ENCODE measurements around the gene ZMIZ1.

Gene ZMIZ1

GRCh38 chr10:79186486-79187120 is 117.8 kb downstream of the ZMIZ1 start:
- DNase-seq (ENCODE audit: low spot score): no peak

DNA sequence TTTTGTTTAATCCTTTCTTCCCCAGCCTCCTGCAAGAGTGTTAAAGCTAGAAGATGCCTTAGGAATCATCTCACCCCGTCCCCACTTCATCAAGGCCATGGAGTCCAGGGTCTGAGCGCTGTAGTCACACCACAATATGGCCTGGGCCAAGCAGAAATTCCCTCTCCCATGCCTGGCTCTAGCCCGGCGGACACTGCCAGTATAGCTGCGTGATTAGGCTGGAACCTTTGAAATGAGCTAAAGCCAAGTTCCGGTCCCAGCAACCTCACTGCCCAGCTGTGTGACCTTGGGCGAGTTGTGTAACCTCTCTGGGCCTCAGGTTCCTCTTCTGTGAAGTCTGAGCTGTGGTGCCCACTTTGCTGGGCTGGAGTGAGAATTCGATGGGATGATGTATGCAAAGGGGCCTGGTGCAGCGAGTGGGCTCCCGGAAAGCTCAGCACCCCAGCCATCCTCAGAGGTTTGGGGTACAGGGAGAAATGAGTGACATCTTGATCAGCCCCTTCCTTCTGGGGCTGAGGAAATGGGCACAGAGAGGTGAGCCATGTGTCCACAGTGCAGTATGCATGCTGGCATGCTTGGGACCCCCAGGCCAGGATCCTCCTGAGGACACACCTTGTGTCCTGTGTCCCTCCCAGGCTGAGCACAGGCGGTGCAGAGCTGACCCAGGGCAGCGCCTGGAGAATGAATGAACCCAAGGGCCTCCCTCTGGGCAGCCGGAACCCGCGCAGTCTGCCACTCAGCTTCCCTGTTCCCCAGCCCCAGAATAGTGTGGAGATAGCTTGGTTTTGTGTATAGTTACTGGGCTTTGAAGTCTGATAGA is 118.6 kb downstream of the ZMIZ1 start:
- no peak for DNase-seq (ENCODE audit: low spot score)

GRCh38 chr10:79188154-79188965 is 119.6 kb downstream of the ZMIZ1 start:
- no peak for DNase-seq (ENCODE audit: low spot score)

GRCh38 chr10:79189181-79189580 is 120.4 kb downstream of the ZMIZ1 start:
- no peak for DNase-seq (ENCODE audit: low spot score)

DNA sequence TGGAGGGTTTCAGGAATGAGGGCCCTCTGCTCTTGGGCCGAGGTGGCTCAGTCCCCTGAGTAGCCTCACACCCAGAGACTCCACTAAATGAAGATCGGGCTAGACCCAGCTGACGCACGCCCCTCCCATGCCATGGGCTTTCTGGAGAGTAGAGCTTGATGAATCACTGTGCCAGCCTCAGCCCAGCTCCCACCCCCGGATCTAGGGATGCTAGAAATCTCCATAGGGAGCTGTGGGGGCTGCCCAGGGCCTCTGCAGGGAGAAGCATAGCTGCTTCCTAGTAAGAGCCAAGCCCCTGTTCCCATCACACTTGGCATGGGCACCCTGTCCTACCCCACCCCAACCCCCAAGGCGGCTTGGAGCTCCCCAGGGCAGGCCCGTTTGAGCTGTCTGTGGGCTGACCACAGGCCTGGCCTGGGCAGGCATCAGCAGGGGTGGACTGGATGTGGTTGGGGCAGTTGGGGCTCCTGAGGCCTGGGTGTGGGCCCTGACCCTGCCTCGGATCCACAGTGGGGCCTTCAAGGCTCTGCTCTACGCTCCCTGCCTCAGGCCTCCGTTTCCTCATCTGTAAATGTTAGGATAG is 121.2 kb downstream of the ZMIZ1 start:
- DNase-seq (ENCODE audit: low spot score): no peak

- no peak for DNase-seq (ENCODE audit: low spot score)
Measured at GRCh38 chr10:79190740-79191261, 122.0 kb downstream of the ZMIZ1 start.

- DNase-seq (ENCODE audit: low spot score): no peak
Measured at GRCh38 chr10:79191951-79192676, 123.3 kb downstream of the ZMIZ1 start.

DNA sequence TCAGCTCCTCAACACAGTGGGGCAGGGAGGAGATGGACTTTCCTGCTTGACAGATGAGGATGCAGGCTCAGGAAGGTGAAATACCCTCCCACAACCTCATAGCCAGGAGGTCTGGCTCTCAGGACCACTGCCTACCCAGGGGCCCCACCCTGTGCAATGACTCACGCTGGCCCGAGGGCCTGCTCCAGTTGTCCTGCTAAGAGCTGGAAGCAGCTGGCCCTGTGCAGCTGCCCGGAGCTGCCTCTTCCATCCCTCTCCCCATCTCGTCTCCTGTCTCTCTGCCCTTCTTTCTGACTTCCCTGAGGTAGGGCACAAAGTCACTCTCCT is 123.9 kb downstream of the ZMIZ1 start:
- DNase-seq (ENCODE audit: low spot score): no peak

DNA sequence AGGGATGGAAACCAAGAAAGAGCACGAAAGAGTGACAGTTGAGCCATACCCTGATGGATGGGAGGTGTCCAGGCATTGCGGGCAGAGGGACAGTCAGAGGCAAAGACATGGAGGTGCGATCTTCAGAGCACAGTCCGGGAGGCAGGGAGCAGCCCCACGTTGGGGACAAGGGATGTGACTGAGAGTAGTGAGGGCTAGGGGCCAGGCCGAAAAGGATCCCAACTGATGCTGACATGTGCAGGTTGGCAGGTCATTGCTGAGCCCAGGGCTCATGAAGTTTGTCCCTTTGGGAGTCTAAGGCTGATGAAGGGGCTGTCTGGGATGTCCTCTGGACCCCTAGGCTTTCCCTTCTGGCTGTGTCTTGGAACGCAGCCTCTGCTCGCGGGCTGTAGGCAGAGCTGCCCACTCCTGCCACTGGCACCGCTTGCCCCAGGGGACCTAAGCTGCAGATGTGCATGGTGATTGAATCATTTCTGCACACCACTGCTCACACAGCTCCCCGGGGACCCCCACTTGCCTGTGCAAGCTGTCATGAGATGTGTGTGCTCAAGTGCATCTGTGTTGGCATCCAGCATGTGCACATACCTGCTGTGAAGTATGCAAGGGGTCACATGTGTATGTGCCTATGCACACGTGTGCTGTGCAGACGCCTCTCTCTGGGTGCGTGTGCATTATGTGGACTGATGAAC is 125.1 kb downstream of the ZMIZ1 start:
- DNase-seq (ENCODE audit: low spot score): no peak

GRCh38 chr10:79195091-79195923 is 126.5 kb downstream of the ZMIZ1 start:
- DNase-seq (ENCODE audit: low spot score): peak; percentile 70

DNA sequence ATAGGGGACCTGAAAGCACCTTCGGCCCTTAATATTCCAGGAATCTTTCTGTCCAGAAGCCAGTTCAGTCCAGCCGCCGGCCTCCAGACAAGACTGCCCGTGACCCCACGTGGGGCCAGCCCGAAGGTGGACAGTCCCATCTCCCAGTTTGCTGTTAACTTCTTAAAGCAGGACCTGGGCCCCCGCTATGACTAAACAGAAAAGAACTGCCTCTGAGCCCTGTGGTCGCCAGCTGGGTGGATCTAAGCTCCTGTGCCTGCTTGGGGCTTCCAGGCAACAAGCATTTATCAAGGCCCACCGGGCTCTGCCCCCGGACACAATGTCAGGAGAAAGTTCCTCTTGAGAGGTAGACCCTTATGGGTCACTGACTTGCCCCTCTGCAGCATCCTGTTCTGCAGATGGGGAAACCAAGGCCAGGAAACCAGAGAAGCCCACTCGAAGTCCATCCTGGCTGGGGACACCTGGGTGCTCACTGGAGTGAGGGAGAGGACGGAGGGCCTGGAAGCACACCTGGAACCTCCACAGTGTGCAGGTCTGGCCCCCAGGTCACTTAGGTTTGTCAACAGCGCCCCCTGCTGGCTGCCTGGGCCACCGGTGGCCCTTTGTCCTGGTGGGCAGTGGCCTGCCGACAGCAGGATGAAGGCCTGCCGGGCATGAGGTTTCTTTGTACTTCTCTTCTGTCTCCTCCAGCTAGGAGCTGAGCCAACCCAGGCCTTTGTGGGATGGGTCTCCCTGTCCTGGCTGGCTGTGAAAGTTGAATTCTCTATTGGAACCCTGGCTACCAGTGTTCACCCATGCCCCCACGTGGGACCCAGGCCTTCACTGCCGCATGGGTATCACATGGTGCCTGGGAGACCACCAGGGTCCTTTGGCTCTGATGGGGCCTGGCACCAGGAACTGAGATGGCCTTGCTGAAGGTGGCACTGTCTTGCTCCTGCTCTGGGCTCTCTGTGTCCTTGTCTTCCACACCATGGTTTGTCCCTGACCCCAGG is 128.0 kb downstream of the ZMIZ1 start:
- DNase-seq (ENCODE audit: low spot score): peak; percentile 40

DNA sequence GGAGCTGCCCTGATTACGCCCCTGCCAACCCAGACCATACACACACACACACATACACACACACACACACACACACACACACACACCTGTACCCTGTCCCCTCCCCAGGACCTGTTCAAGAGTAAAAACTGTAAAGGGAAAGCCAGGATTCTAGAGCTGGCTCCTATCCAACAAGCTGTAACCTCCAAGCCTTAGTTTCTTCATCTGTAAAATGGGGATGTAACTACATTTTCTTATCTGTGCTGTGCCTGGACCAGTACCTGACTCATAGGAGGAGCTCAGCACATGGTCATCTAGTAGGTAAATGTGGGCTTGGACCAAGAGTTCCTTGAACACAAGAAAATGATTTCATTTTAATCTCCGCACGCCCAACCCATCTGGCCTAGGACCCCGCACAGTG is 128.8 kb downstream of the ZMIZ1 start:
- no peak for DNase-seq (ENCODE audit: low spot score)

DNA sequence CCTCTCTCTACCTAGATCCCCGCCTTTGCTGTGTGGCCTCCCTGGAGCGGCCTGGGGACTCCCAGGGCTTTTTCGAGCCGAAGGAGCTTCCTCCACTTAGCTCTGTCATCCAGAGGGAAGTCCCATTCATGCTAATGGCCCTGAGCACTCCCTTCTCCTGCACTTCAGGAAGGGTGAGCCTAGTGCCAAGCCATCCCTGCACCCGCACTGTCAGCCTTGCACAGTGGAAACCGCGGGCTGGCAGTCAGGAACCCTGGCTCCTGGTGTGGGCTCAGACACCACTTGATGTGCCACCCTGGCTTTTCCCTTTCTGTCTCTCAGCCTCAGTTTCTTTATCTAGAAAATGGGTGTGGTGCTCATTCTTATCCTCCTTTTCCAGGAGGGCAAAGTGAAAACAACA is 131.6 kb downstream of the ZMIZ1 start:
- DNase-seq (ENCODE audit: low spot score): no peak

DNA sequence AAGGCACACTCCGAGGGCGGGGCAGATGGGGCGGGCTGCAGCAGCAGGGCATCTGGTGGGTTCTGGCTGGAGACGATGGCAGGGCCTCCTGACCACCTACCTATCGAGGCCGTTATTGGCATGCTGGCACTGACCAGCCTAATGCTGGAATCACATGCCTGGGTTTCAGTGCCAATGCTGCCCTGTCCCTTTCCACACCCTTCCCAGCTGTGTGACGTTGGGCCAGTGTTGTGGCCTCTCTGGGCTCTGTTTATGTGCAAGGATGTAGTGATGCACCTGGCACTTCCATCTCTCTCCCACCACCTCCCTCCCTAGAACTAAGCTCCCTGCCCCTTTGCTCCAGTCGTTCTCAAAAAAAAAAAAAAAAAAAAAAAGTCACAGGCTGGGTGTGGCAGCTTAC is 132.9 kb downstream of the ZMIZ1 start:
- no peak for DNase-seq (ENCODE audit: low spot score)

DNA sequence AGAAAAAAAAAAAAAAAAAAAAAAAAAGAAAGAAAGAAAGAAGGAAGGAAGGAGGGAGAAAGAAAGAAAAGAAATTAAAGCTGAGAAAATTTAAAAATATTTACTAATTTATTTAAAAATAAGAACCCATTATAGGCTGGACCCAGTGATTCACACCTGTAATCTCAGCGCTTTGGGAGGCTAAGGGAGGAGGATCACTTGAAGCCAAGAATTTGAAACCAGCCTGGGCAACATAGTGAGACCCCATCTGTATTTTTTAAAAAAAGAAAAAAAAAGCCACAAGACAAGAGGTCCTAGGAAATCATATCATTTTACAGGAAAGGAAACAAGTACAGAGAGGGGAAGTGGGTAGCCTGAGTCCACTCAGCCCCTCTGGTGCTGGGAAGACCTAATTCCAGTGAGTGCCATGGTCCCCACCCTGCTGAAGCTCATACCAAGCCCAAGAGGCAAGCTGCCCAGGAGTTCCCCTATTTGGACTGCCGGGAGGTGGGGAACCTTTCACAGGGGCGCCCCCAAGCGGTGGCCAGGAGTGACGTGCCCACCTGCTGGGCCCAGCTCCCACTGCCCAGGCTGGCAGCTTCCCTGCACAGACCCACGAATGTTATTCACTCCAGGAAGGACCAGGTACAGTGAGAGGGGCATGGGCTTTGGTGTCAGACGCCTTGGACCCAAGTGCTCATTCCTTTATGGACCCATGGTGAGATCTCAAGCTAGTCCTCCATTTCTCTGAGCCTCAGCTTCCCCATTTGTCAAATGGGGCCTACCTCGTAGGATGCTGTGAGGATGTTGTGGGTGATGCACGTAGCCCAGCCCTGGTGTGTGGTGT is 133.6 kb downstream of the ZMIZ1 start:
- DNase-seq (ENCODE audit: low spot score): peak; percentile 23

GRCh38 chr10:79203014-79203644 is 134.4 kb downstream of the ZMIZ1 start:
- no peak for DNase-seq (ENCODE audit: low spot score)

DNA sequence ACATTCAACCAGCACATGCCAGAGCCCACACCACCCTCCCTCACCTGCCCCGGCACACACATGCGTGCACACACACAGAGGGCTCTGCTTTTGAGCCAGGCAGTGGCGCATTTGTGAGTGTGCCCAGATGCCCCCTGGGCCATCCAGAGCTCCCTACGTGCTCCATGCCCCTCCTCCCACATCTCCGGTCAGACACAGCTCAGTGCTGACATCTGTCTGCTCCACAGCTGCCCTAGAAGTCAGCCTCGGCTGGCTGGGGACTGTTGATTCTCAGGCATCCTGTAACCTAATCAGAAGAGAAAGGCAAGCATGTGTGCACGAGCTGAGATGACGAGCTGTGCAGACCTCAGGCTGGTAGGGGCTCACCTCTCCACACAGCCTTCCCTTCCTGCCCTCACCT is 135.1 kb downstream of the ZMIZ1 start:
- DNase-seq (ENCODE audit: low spot score): no peak

Measured in RKO (cell line).